Measurements from ENCODE around the gene SCUBE1. TPM values are rescaled to one million over a fixed set of nuclear protein-coding genes. Genes with fewer than 3 reads are reported as not detected.

Gene SCUBE1
- total RNA-seq, 4 donors from 2014 or later, result 0.68 to 6.4 (median 1.7) TPM

DNA sequence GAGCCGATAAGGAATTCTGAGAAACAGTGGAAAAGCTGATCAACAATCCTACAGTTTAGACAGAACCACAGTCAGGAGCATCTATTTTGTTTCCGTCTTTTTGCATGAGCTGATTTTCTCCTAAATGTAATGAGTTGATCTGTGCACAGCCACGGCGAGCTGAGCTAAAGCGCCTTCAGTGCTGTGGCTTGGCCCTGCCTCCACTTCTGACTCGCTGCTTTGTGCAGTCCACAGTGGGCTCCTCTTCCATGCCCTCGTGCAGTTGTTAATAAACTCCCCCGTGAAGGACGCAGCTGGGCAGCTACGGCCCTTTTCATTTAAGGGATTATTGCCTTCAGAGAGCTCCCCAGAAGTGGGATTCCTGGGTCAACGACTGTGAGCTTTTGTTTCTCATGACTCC is 39.4 kb downstream of the SCUBE1 start:
- H3K36me3 ChIP-seq, result no peaks in the 10 kb centered on the region
- WGBS, 2 donors (ENCODE audit: low coverage in 1 of 2), result 80 to 85% methylated on average over 2 to 11 of the region's 11 CpGs
- H3K4me3 ChIP-seq, result no peak overlapping the region
- TF ChIP-seq, protein P1, sequence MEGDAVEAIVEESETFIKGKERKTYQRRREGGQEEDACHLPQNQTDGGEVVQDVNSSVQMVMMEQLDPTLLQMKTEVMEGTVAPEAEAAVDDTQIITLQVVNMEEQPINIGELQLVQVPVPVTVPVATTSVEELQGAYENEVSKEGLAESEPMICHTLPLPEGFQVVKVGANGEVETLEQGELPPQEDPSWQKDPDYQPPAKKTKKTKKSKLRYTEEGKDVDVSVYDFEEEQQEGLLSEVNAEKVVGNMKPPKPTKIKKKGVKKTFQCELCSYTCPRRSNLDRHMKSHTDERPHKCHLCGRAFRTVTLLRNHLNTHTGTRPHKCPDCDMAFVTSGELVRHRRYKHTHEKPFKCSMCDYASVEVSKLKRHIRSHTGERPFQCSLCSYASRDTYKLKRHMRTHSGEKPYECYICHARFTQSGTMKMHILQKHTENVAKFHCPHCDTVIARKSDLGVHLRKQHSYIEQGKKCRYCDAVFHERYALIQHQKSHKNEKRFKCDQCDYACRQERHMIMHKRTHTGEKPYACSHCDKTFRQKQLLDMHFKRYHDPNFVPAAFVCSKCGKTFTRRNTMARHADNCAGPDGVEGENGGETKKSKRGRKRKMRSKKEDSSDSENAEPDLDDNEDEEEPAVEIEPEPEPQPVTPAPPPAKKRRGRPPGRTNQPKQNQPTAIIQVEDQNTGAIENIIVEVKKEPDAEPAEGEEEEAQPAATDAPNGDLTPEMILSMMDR (IDR thresholded peaks at IDR 0.05), result no peak
- no peak for TF ChIP-seq EP300 (IDR thresholded peaks at IDR 0.05; ENCODE audit: low read depth)
- TF ChIP-seq POLR2AphosphoS5 (IDR thresholded peaks at IDR 0.05), result no peak
- no peak for TF ChIP-seq POLR2A (IDR thresholded peaks at IDR 0.05)
- H3K27ac ChIP-seq, result no peak overlapping the region
- peaks cover 0 to 17% (median 0%) of the 10 kb centered on the region in 4 donors for H3K4me1 ChIP-seq
- H3K9me3 ChIP-seq, result no peaks in the 10 kb centered on the region
- intact Hi-C loops (cut with DNase I; ENCODE audit: low total_unique reads), result no loop called here
- DNase-seq, result no peak
- in situ Hi-C loops (cut with MboI; ENCODE audit: low pct_ligation_motif_present in 1 of 4, low pct_unique_long_range_greater_than_20kb in 1 of 4, low sequenced_read_pairs in 3 of 4), result no loop called here
- H3K27me3 ChIP-seq, result no peaks in the 10 kb centered on the region

GRCh38 chr22:43303166-43303565 is 40.0 kb downstream of the SCUBE1 start:
- 92 to 97% methylated on average over 6 to 8 of the region's 8 CpGs for WGBS, 2 donors (ENCODE audit: low coverage in 1 of 2)
- Histone ChIP-seq H3K4me1 (peaks cover 0 to 12% (median 0%) of the 10 kb centered on the region in 4 donors), H3K27me3 (no peaks in the 10 kb centered on the region), H3K27ac (no peak overlapping the region), H3K4me3 (no peak overlapping the region), H3K36me3 (no peaks in the 10 kb centered on the region), H3K9me3 (no peaks in the 10 kb centered on the region)
- DNase-seq, result no peak
- TF ChIP-seq POLR2AphosphoS5 (IDR thresholded peaks at IDR 0.05), result no peak
- intact Hi-C loops (cut with DNase I; ENCODE audit: low total_unique reads), result no loop called here
- in situ Hi-C loops (cut with MboI; ENCODE audit: low pct_ligation_motif_present in 1 of 4, low pct_unique_long_range_greater_than_20kb in 1 of 4, low sequenced_read_pairs in 3 of 4), result no loop called here

GRCh38 chr22:43302531-43303041 is 40.6 kb downstream of the SCUBE1 start:
- intact Hi-C loops (cut with DNase I; ENCODE audit: low total_unique reads), result no loop called here
- H3K4me3 ChIP-seq, result no peak overlapping the region

DNA sequence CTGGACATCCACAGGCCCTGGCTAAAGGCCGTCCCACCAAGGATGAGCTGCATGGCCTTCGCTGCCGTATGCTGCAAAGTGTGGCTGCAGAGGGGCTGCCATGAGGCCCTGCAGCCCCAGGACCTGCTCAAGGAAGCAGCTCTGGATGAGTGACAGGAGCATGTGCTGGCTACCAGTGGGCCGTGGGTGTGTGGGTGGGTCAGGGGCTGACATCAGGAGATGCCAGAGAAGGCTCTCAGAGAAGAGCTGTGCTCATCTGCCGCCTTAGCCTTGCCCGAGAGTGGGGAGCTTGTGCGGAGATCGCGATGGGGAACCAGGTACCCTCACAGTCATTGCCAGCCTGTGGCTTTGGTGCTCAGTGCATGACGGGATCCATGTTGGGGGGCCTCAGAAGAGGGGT is 41.3 kb downstream of the SCUBE1 start:
- H3K9me3 ChIP-seq, result no peaks in the 10 kb centered on the region
- no peak for DNase-seq
- peaks cover 0 to 9% (median 2%) of the 10 kb centered on the region in 4 donors for H3K4me1 ChIP-seq
- no peak overlapping the region for H3K4me3 ChIP-seq
- TF ChIP-seq, protein P1 (IDR thresholded peaks at IDR 0.05), result no peak
- no peak for TF ChIP-seq EP300 (IDR thresholded peaks at IDR 0.05; ENCODE audit: low read depth)
- TF ChIP-seq POLR2A (IDR thresholded peaks at IDR 0.05), result no peak
- no peak for TF ChIP-seq POLR2AphosphoS5 (IDR thresholded peaks at IDR 0.05)
- H3K36me3 ChIP-seq, result no peaks in the 10 kb centered on the region
- in situ Hi-C loops (cut with MboI; ENCODE audit: low pct_ligation_motif_present in 1 of 4, low pct_unique_long_range_greater_than_20kb in 1 of 4, low sequenced_read_pairs in 3 of 4) (no loop called here), intact Hi-C loops (cut with DNase I; ENCODE audit: low total_unique reads) (no loop called here)
- WGBS, 2 donors (ENCODE audit: low coverage in 1 of 2), result 86% methylated on average over 10 of the region's 10 CpGs; no CpG with 5 or more reads in 1 of the 2 donors
- H3K27ac ChIP-seq, result no peak overlapping the region
- H3K27me3 ChIP-seq, result no peaks in the 10 kb centered on the region

More at GRCh38 chr22:43302531-43303041, 40.6 kb downstream of the SCUBE1 start:
- TF ChIP-seq POLR2AphosphoS5 (IDR thresholded peaks at IDR 0.05) (no peak), POLR2A (IDR thresholded peaks at IDR 0.05) (no peak), EP300 (IDR thresholded peaks at IDR 0.05; ENCODE audit: low read depth) (no peak)
- TF ChIP-seq, protein P1 (IDR thresholded peaks at IDR 0.05), result no peak
- WGBS, 2 donors (ENCODE audit: low coverage in 1 of 2), result 44 to 85% methylated on average over 3 to 12 of the region's 12 CpGs
- Histone ChIP-seq H3K36me3 (no peaks in the 10 kb centered on the region), H3K4me1 (peaks cover 0 to 7% (median 0%) of the 10 kb centered on the region in 4 donors), H3K27ac (no peak overlapping the region), H3K9me3 (no peaks in the 10 kb centered on the region), H3K27me3 (no peaks in the 10 kb centered on the region)
- DNase-seq, result no peak
- in situ Hi-C loops (cut with MboI; ENCODE audit: low pct_ligation_motif_present in 1 of 4, low pct_unique_long_range_greater_than_20kb in 1 of 4, low sequenced_read_pairs in 3 of 4), result no loop called here
